Prostate gland (tissue), 2 donors: ENCODE measurements around the gene SYNPO2.

Experiments used
- POLR2A ChIP-seq: fragments of 450-650 bp; IDR thresholded peaks from one replicate; pipeline ENCODE4 v1.6.1; 2016; ENCODE audit warnings: antibody characterized with exemption, mild to moderate bottlenecking
- TF ChIP-seq, protein P1 (sequence below), 4 experiments: fragments of 200-600 bp in 2 of 4; fragments of 450-650 bp in 2 of 4; sonication (generic) in 2 of 4; IDR thresholded peaks; 1 replicate in 3 of 4; 2 replicates in 1 of 4; pipeline ENCODE4 v1.5.1; 2016 to 2019; ENCODE audit warnings: antibody characterized with exemption in 4 of 4, mild to moderate bottlenecking in 2 of 4, moderate library complexity in 2 of 4

DNA sequence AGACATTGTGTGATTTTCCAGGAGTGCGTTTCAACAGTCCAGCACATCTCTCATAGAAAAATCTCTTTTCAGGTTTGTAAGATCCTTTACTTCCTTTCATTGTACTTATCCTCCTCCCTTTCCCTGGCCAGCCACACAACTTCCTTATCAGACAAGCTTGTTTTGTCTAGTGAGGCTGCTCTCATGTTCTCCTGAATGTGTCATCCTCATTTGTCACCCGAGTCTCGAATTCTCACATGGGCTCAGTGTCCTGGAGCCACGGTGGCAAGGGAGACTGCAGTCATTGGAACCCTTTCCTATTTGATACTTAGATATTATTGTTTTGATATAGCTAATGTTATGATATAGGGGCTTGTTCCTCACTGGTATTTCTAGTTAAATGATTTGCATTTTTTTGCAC lies 16.9 kb downstream of the SYNPO2 start:
- TF ChIP-seq, protein P1, sequence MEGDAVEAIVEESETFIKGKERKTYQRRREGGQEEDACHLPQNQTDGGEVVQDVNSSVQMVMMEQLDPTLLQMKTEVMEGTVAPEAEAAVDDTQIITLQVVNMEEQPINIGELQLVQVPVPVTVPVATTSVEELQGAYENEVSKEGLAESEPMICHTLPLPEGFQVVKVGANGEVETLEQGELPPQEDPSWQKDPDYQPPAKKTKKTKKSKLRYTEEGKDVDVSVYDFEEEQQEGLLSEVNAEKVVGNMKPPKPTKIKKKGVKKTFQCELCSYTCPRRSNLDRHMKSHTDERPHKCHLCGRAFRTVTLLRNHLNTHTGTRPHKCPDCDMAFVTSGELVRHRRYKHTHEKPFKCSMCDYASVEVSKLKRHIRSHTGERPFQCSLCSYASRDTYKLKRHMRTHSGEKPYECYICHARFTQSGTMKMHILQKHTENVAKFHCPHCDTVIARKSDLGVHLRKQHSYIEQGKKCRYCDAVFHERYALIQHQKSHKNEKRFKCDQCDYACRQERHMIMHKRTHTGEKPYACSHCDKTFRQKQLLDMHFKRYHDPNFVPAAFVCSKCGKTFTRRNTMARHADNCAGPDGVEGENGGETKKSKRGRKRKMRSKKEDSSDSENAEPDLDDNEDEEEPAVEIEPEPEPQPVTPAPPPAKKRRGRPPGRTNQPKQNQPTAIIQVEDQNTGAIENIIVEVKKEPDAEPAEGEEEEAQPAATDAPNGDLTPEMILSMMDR (IDR thresholded peaks at IDR 0.05) = no peak
- TF ChIP-seq POLR2A = no peak
